ENCODE results near the gene HINFP.
A peak's percentile ranks its signal among the peaks of the same experiment; 100 is the strongest.

The HINFP gene

DNA sequence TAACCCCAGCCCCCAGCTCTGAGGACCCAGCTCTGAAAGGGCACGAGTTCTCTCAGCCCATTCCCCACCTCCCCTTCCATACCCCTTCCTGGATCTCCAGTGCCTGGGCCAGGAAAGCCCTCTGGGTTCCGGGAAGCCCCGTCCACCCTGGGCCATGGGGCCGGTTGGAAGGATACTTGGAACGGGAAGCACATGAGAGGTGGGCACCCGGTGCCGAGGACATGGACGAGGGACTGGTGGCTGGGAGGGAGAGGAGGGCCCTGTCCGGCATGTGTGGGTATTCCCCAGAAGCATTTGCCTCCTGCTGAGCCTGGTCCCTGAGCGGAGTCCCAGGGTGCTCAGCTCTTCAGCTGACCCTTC lies 5.2 kb upstream of the HINFP start:
- Histone ChIP-seq H3K27me3 (ENCODE audit: control insufficient read depth in 5 of 5, insufficient read depth in 4 of 5, low read length in 5 of 5) (no peaks in the 10 kb centered on the region), H3K4me3 (ENCODE audit: low read depth in 1 of 5, low read length in 5 of 5) (peak overlapping the region in 1 of 5 donors; percentile 31), H3K36me3 (ENCODE audit: control insufficient read depth in 5 of 5, insufficient read depth in 5 of 5, low read length in 5 of 5) (peaks cover 6 to 62% (median 46%) of the 10 kb centered on the region in 5 donors), H3K9ac (ENCODE audit: low read length in 5 of 5) (peak overlapping the region in 2 of 5 donors; percentile 19 to 48), H3K27ac (ENCODE audit: low read depth, low read length) (no peak overlapping the region), H3K4me1 (ENCODE audit: control insufficient read depth in 5 of 5, insufficient read depth in 5 of 5, low read length in 5 of 5) (peaks cover 0 to 37% (median 15%) of the 10 kb centered on the region in 5 donors), H3K9me3 (ENCODE audit: control insufficient read depth in 5 of 5, low read length in 5 of 5) (no peaks in the 10 kb centered on the region)

DNA sequence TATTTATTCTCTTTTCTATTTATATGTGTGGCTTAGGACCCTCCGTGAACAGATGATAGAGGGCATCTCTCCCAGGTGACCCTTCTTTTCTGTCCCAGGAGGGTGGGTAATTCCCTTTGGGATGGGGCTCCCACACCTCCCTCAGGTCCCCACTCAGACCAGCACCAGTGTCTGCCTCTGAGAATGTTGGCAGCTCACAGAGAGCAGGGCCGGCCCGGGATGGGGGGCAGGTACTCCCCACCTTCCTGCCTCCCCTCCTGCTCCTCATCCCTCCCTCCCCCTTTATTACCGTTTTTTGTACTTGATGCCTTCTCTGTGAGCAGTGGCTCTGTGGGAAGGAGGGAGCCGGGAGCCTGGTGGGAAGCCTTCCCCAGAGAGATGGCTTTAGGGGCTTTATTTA lies 4.8 kb upstream of the HINFP start:
- Histone ChIP-seq H3K36me3 (ENCODE audit: control insufficient read depth in 5 of 5, insufficient read depth in 5 of 5, low read length in 5 of 5) (peaks cover 6 to 58% (median 42%) of the 10 kb centered on the region in 5 donors), H3K27me3 (ENCODE audit: control insufficient read depth in 5 of 5, insufficient read depth in 4 of 5, low read length in 5 of 5) (no peaks in the 10 kb centered on the region), H3K4me1 (ENCODE audit: control insufficient read depth in 5 of 5, insufficient read depth in 5 of 5, low read length in 5 of 5) (peaks cover 0 to 37% (median 15%) of the 10 kb centered on the region in 5 donors), H3K27ac (ENCODE audit: low read depth, low read length) (no peak overlapping the region), H3K4me3 (ENCODE audit: low read depth in 1 of 5, low read length in 5 of 5) (peak overlapping the region in 1 of 5 donors; percentile 31), H3K9me3 (ENCODE audit: control insufficient read depth in 5 of 5, low read length in 5 of 5) (no peaks in the 10 kb centered on the region), H3K9ac (ENCODE audit: low read length in 5 of 5) (peak overlapping the region in 1 of 5 donors; percentile 19)

DNA sequence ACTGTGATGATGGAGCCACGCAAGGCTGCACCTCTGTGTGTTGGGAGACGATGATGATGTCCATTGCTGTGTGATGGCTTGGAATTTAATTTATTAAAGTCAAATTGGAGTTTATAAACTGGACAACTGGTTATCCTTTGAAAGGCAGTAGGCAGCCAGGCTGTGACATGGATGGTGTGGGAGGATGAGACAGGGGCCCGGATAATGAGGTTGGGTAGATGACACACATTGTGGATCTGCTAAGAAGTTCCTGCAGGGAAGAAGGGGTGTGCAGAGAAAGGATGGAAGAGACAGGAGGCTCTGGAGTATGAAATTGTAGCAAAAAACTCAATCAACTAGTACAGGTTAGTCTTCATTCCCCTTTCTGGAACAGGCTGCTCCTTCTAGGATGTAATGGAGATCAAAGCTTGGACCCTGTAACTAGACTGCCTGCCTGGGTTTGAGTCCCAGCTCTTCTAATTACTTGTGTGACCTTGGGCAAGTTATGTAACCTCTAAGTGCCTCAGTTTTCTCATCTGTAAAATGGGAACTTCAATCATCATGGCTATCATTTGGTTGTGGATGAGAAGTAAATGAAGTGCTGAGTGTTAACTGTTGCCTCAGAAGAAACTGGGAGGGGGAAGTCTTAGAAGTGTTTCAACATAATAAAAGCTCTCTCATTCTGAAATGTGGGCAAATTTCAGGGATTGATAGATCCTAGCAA lies 4.2 kb upstream of the HINFP start:
- H3K36me3 ChIP-seq (ENCODE audit: control insufficient read depth in 5 of 5, insufficient read depth in 5 of 5, low read length in 5 of 5): peaks cover 6 to 52% (median 36%) of the 10 kb centered on the region in 5 donors
- no peak overlapping the region for H3K4me3 ChIP-seq (ENCODE audit: low read depth in 1 of 5, low read length in 5 of 5)
- no peak overlapping the region for H3K27ac ChIP-seq (ENCODE audit: low read depth, low read length)
- no peaks in the 10 kb centered on the region for H3K9me3 ChIP-seq (ENCODE audit: control insufficient read depth in 5 of 5, low read length in 5 of 5)
- no peak overlapping the region for H3K9ac ChIP-seq (ENCODE audit: low read length in 5 of 5)
- peaks cover 1 to 43% (median 21%) of the 10 kb centered on the region in 5 donors for H3K4me1 ChIP-seq (ENCODE audit: control insufficient read depth in 5 of 5, insufficient read depth in 5 of 5, low read length in 5 of 5)
- H3K27me3 ChIP-seq (ENCODE audit: control insufficient read depth in 5 of 5, insufficient read depth in 4 of 5, low read length in 5 of 5): no peaks in the 10 kb centered on the region

DNA sequence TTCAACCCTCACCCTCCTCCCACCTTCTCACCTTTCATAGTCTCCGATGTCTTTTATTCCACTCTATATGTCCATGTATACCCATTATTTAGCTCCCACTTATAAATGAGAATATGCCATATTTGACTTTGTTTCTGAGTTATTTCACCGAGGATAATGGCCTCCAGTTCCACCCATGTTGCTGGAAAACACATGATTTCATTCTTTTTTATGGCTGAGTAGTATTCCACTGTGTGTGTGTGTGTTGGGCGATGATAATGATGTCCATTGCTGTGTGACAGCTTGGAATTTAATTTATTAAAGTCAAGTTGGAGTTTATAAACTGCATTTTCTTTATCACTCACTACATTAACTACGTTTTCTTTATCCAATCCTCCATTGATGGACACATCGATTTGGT lies 3.2 kb upstream of the HINFP start:
- H3K36me3 ChIP-seq (ENCODE audit: control insufficient read depth in 5 of 5, insufficient read depth in 5 of 5, low read length in 5 of 5): peaks cover 6 to 42% (median 26%) of the 10 kb centered on the region in 5 donors
- H3K4me1 ChIP-seq (ENCODE audit: control insufficient read depth in 5 of 5, insufficient read depth in 5 of 5, low read length in 5 of 5): peaks cover 5 to 50% (median 31%) of the 10 kb centered on the region in 5 donors
- H3K27ac ChIP-seq (ENCODE audit: low read depth, low read length): no peak overlapping the region
- no peak overlapping the region for H3K9ac ChIP-seq (ENCODE audit: low read length in 5 of 5)
- no peaks in the 10 kb centered on the region for H3K27me3 ChIP-seq (ENCODE audit: control insufficient read depth in 5 of 5, insufficient read depth in 4 of 5, low read length in 5 of 5)
- no peaks in the 10 kb centered on the region for H3K9me3 ChIP-seq (ENCODE audit: control insufficient read depth in 5 of 5, low read length in 5 of 5)
- H3K4me3 ChIP-seq (ENCODE audit: low read depth in 1 of 5, low read length in 5 of 5): no peak overlapping the region

DNA sequence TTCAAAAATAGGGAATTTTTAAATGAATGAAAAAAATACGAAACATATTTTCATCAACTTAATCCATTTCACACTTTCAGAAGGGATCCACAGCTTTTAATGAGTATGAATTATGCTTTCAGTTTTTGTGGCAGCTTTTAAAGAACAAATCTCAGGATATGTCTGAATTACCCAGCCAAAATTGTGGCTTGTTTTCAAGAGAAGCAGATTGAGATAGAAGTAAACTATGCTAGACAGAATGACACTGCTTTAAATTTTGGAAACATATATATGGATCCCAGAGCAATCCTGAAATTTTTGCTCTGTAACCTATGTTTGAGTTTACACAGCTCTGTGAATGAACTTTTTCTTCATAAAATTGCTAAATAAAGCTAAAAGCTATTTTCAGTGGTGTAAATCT lies 2.4 kb upstream of the HINFP start:
- H3K4me3 ChIP-seq (ENCODE audit: low read depth in 1 of 5, low read length in 5 of 5): no peak overlapping the region
- no peak overlapping the region for H3K9ac ChIP-seq (ENCODE audit: low read length in 5 of 5)
- no peaks in the 10 kb centered on the region for H3K27me3 ChIP-seq (ENCODE audit: control insufficient read depth in 5 of 5, insufficient read depth in 4 of 5, low read length in 5 of 5)
- peaks cover 5 to 47% (median 32%) of the 10 kb centered on the region in 5 donors for H3K4me1 ChIP-seq (ENCODE audit: control insufficient read depth in 5 of 5, insufficient read depth in 5 of 5, low read length in 5 of 5)
- no peak overlapping the region for H3K27ac ChIP-seq (ENCODE audit: low read depth, low read length)
- no peaks in the 10 kb centered on the region for H3K9me3 ChIP-seq (ENCODE audit: control insufficient read depth in 5 of 5, low read length in 5 of 5)
- H3K36me3 ChIP-seq (ENCODE audit: control insufficient read depth in 5 of 5, insufficient read depth in 5 of 5, low read length in 5 of 5): peaks cover 6 to 37% (median 22%) of the 10 kb centered on the region in 5 donors

DNA sequence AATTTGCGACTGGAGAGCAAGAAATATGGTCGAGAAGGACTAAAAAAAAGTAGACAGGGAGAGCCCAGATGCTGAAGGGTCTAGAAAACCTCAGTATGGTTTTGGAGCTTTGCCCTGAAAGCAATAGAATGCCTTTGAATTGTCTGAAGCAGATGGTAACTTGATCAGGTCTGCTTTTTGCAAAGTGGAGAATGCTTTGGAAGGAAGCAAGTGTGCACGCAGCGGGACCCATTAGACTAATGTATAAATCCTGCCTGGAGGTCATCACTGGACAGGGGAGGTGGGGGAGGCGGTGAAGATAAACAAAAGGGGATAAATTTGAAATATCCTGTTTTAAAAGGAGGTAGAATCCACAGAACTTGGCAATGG lies 757 bp upstream of the HINFP start:
- Histone ChIP-seq H3K27me3 (ENCODE audit: control insufficient read depth in 5 of 5, insufficient read depth in 4 of 5, low read length in 5 of 5) (no peaks in the 10 kb centered on the region), H3K9me3 (ENCODE audit: control insufficient read depth in 5 of 5, low read length in 5 of 5) (no peaks in the 10 kb centered on the region), H3K9ac (ENCODE audit: low read length in 5 of 5) (peak overlapping the region in 4 of 5 donors; percentile 60 to 83 (median 75)), H3K4me3 (ENCODE audit: low read depth in 1 of 5, low read length in 5 of 5) (peak overlapping the region; percentile 73 to 100 (median 81)), H3K36me3 (ENCODE audit: control insufficient read depth in 5 of 5, insufficient read depth in 5 of 5, low read length in 5 of 5) (peaks cover 3 to 31% (median 22%) of the 10 kb centered on the region in 5 donors), H3K4me1 (ENCODE audit: control insufficient read depth in 5 of 5, insufficient read depth in 5 of 5, low read length in 5 of 5) (peaks cover 5 to 33% (median 29%) of the 10 kb centered on the region in 5 donors), H3K27ac (ENCODE audit: low read depth, low read length) (no peak overlapping the region)

DNA sequence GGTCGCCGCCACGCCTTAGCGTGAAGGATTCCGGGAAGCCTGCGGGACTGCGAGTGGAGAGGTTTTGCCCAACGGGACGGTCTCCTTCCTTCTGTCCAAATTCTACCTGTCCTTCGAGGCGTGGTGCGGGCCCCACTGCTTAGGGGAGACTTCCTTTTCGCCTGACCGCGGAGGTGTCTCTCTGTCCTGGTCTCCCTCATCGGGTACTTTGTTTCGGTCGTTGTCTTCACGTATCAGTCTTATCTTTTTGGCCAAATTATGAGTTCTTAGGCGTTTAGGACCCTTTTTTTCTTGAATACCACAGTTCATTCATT lies 388 bp downstream of the HINFP start:
- Histone ChIP-seq H3K9me3 (ENCODE audit: control insufficient read depth in 5 of 5, low read length in 5 of 5) (no peaks in the 10 kb centered on the region), H3K4me3 (ENCODE audit: low read depth in 1 of 5, low read length in 5 of 5) (peak overlapping the region; percentile 82 to 100 (median 92)), H3K4me1 (ENCODE audit: control insufficient read depth in 5 of 5, insufficient read depth in 5 of 5, low read length in 5 of 5) (peaks cover 9 to 31% (median 28%) of the 10 kb centered on the region in 5 donors), H3K36me3 (ENCODE audit: control insufficient read depth in 5 of 5, insufficient read depth in 5 of 5, low read length in 5 of 5) (peaks cover 3 to 19% (median 12%) of the 10 kb centered on the region in 5 donors), H3K9ac (ENCODE audit: low read length in 5 of 5) (peak overlapping the region; percentile 72 to 98 (median 94)), H3K27ac (ENCODE audit: low read depth, low read length) (peak overlapping the region; percentile 75), H3K27me3 (ENCODE audit: control insufficient read depth in 5 of 5, insufficient read depth in 4 of 5, low read length in 5 of 5) (no peaks in the 10 kb centered on the region)

DNA sequence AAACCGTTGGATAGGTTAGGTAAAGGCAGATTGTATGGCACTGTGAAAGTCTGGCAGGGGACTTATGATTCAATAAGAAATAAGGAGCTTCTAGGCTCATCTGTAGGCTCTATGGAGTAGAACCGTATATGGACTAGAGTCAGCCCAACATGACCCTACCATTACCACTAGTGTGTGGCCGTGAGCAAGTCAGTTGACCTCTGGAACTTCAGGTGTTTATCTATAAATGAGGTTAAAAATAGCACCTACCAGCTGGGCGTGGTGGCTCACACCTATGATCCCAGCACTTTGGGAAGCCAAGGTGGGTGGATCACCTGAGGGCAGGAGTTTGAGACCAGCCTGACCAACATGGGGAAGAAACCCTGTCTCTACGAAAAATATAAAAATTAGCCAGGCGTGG lies 4.4 kb downstream of the HINFP start:
- Histone ChIP-seq H3K27ac (ENCODE audit: low read depth, low read length) (no peak overlapping the region), H3K4me3 (ENCODE audit: low read depth in 1 of 5, low read length in 5 of 5) (no peak overlapping the region), H3K4me1 (ENCODE audit: control insufficient read depth in 5 of 5, insufficient read depth in 5 of 5, low read length in 5 of 5) (peaks cover 9 to 25% (median 20%) of the 10 kb centered on the region in 5 donors), H3K9ac (ENCODE audit: low read length in 5 of 5) (no peak overlapping the region), H3K36me3 (ENCODE audit: control insufficient read depth in 5 of 5, insufficient read depth in 5 of 5, low read length in 5 of 5) (peaks cover 0 to 28% (median 18%) of the 10 kb centered on the region in 5 donors), H3K9me3 (ENCODE audit: control insufficient read depth in 5 of 5, low read length in 5 of 5) (no peaks in the 10 kb centered on the region), H3K27me3 (ENCODE audit: control insufficient read depth in 5 of 5, insufficient read depth in 4 of 5, low read length in 5 of 5) (no peaks in the 10 kb centered on the region)

DNA sequence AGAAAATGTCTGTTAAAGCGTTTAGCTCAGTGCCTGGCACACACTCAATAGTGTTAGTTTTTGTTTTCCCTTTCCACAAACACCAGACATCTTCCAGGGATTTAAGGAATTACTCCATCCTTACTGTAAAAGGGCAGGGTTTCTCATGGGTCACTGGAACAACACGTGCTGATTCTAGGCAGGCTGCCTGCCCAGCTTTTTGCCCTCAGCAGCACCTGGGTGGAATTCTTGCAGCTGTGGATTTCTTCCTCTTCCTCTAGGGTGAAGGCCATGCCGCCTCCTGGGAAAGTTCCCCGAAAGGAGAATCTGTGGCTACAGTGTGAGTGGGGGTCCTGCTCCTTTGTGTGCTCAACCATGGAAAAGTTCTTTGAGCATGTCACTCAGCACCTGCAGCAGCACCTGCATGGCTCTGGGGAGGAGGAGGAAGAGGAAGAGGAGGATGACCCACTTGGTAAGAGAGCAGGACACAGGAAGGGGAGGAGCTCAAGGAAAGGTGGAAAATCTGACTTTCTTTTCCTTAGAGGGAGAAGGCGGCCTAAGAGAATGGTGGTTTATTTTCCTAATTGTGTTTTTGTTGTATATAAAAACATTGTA lies 5.4 kb downstream of the HINFP start:
- Histone ChIP-seq H3K4me1 (ENCODE audit: control insufficient read depth in 5 of 5, insufficient read depth in 5 of 5, low read length in 5 of 5) (peaks cover 9 to 21% (median 15%) of the 10 kb centered on the region in 5 donors), H3K9ac (ENCODE audit: low read length in 5 of 5) (peak overlapping the region in 3 of 5 donors; percentile 6 to 35 (median 19)), H3K27me3 (ENCODE audit: control insufficient read depth in 5 of 5, insufficient read depth in 4 of 5, low read length in 5 of 5) (no peaks in the 10 kb centered on the region), H3K9me3 (ENCODE audit: control insufficient read depth in 5 of 5, low read length in 5 of 5) (no peaks in the 10 kb centered on the region), H3K4me3 (ENCODE audit: low read depth in 1 of 5, low read length in 5 of 5) (no peak overlapping the region), H3K36me3 (ENCODE audit: control insufficient read depth in 5 of 5, insufficient read depth in 5 of 5, low read length in 5 of 5) (peaks cover 0 to 38% (median 28%) of the 10 kb centered on the region in 5 donors), H3K27ac (ENCODE audit: low read depth, low read length) (no peak overlapping the region)

DNA sequence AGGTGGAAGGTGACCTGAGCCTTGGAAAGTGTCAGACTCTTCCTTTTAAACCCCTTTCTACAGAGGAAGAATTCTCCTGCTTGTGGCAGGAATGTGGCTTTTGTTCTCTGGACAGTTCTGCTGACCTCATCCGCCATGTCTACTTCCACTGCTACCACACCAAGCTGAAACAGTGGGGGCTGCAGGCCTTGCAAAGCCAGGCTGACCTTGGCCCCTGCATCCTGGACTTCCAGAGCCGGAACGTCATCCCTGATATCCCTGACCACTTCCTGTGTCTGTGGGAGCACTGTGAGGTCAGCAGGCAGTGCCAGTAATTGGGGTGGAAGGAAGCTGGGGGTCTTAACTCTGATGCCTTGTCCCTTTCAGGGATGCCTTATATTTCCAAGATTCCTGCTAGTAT lies 9.3 kb downstream of the HINFP start:
- Histone ChIP-seq H3K4me1 (ENCODE audit: control insufficient read depth in 5 of 5, insufficient read depth in 5 of 5, low read length in 5 of 5) (peaks cover 0 to 10% (median 4%) of the 10 kb centered on the region in 5 donors), H3K4me3 (ENCODE audit: low read depth in 1 of 5, low read length in 5 of 5) (no peak overlapping the region), H3K27ac (ENCODE audit: low read depth, low read length) (no peak overlapping the region), H3K27me3 (ENCODE audit: control insufficient read depth in 5 of 5, insufficient read depth in 4 of 5, low read length in 5 of 5) (no peaks in the 10 kb centered on the region), H3K9me3 (ENCODE audit: control insufficient read depth in 5 of 5, low read length in 5 of 5) (no peaks in the 10 kb centered on the region), H3K36me3 (ENCODE audit: control insufficient read depth in 5 of 5, insufficient read depth in 5 of 5, low read length in 5 of 5) (peaks cover 5 to 59% (median 50%) of the 10 kb centered on the region in 5 donors), H3K9ac (ENCODE audit: low read length in 5 of 5) (no peak overlapping the region)

Data from subcutaneous abdominal adipose tissue (tissue), 5 donors.